ENCODE measurements around the gene TNFRSF14. TPM values are rescaled to one million over a fixed set of nuclear protein-coding genes. Genes with fewer than 3 reads are reported as not detected.

The TNFRSF14 gene
- total and polyA plus RNA-seq, 2 donors (not counting 1 experiment from before 2014, with no cell fraction given), result 239 to 427 TPM

DNA sequence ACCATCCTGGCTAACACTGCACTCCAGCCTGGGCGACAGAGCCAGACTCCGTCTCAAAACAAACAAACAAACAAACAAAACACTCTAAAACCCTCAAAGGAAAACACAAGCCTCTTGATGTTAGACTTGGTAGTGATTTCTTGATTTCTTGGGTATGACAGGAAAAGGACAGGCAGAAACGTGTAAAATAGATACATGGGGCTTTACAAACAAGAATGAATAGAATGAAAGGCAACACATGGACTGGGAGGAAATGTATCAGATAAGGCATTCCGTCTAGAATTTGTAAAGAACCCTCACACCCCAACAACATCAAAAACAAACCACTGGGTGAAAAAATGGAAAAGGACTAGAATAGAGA lies 22.6 kb downstream of the TNFRSF14 start:
- H3K9ac ChIP-seq (ENCODE audit: low read length), result peak overlapping the region; percentile 75
- H3K27me3 ChIP-seq (replicated peaks in 1 of 4; ENCODE audit: control extremely low read depth in 1 of 4, control insufficient read depth in 3 of 4, insufficient read depth in 4 of 4, low read length in 3 of 4), result no peaks in the 10 kb centered on the region
- H3K4me3 Mint-ChIP-seq, result peak overlapping the region; percentile 83
- ATAC-seq (ENCODE audit: low read depth), result no peak
- no CpG with 5 or more reads among the region's 4 CpGs for WGBS (ENCODE audit: insufficient coverage)
- H3K4me1 ChIP-seq (ENCODE audit: control insufficient read depth in 2 of 2, insufficient read depth in 2 of 2, low read length in 2 of 2), result peaks cover 64 to 86% of the 10 kb centered on the region in 2 donors
- H3K27me3 Mint-ChIP-seq, result no peaks in the 10 kb centered on the region
- H4K20me1 ChIP-seq (ENCODE audit: control insufficient read depth, insufficient read depth, low read length, poor library complexity, severe bottlenecking), result no peaks in the 10 kb centered on the region
- ChIA-PET CTCF (interaction anchor here (2.3 to 6.1 kb wide), 3 partner anchors 18 to 31 kb away, joined by 9 to 33 read pairs (median 15); partner anchors contain the start of gene TNFRSF14), POLR2A (interaction anchor here (0.9 to 3.7 kb wide), 6 partner anchors 7 to 53 kb away, joined by 3 to 38 read pairs (median 23); partner anchors contain the start of genes PANK4, PRXL2B and TNFRSF14)
- peaks cover 72% of the 10 kb centered on the region for H3K4me1 Mint-ChIP-seq
- intact Hi-C loops (cut with micrococcal nuclease), result loop anchor here (1.0 kb wide), 3 partner anchors 8 to 187 kb away; partner anchors contain the start of genes MORN1, PRXL2B and RER1
- peak overlapping the region; percentile 73 for H3K4me2 ChIP-seq (replicated peaks; ENCODE audit: low read depth, low read length, poor library complexity, severe bottlenecking)
- peaks cover 0 to 3% of the 10 kb centered on the region in 2 experiments for H3K36me3 ChIP-seq (replicated peaks in 1 of 2; ENCODE audit: control extremely low read depth in 1 of 2, control insufficient read depth in 1 of 2, extremely low read depth in 1 of 2, insufficient read depth in 2 of 2, low read length in 1 of 2)
- H3K4me3 ChIP-seq (ENCODE audit: control extremely low read depth in 1 of 5, extremely low read depth in 1 of 5, insufficient read depth in 1 of 5, low read depth in 2 of 5, low read length in 4 of 5), result peak overlapping the region in 4 of 5 experiments; percentile 47 to 70 (median 54)
- peaks cover 9% of the 10 kb centered on the region for H3K9me3 Mint-ChIP-seq (ENCODE audit: insufficient read depth)
- H3K79me2 ChIP-seq (ENCODE audit: control insufficient read depth, insufficient read depth, low read length), result peaks cover 4% of the 10 kb centered on the region
- H3K27ac ChIP-seq (ENCODE audit: low read length in 2 of 2), result peak overlapping the region; percentile 94 to 100
- peak overlapping the region; percentile 19 for H2AFZ ChIP-seq (ENCODE audit: insufficient read depth, low read depth, low read length, poor library complexity, severe bottlenecking)
- H3K27ac Mint-ChIP-seq, result peak overlapping the region; percentile 98
- peak; percentile 53 for DNase-seq
- H3K9me3 ChIP-seq (ENCODE audit: control extremely low read depth in 1 of 3, control insufficient read depth in 2 of 3, insufficient read depth in 1 of 3, low read length in 2 of 3), result peaks cover 0 to 19% (median 3%) of the 10 kb centered on the region in 3 donors
- TF ChIP-seq, protein P1, sequence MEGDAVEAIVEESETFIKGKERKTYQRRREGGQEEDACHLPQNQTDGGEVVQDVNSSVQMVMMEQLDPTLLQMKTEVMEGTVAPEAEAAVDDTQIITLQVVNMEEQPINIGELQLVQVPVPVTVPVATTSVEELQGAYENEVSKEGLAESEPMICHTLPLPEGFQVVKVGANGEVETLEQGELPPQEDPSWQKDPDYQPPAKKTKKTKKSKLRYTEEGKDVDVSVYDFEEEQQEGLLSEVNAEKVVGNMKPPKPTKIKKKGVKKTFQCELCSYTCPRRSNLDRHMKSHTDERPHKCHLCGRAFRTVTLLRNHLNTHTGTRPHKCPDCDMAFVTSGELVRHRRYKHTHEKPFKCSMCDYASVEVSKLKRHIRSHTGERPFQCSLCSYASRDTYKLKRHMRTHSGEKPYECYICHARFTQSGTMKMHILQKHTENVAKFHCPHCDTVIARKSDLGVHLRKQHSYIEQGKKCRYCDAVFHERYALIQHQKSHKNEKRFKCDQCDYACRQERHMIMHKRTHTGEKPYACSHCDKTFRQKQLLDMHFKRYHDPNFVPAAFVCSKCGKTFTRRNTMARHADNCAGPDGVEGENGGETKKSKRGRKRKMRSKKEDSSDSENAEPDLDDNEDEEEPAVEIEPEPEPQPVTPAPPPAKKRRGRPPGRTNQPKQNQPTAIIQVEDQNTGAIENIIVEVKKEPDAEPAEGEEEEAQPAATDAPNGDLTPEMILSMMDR (IDR thresholded peaks at IDR 0.05), result no peak
- TF ChIP-seq EZH2 (IDR thresholded peaks at IDR 0.05; ENCODE audit: borderline replicate concordance, insufficient read depth, low read depth, low read length, poor library complexity, severe bottlenecking), result no peak

- peak overlapping the region; percentile 93 for H3K27ac Mint-ChIP-seq
- peaks cover 7% of the 10 kb centered on the region for H3K79me2 ChIP-seq (ENCODE audit: control insufficient read depth, insufficient read depth, low read length)
- H3K4me3 Mint-ChIP-seq, result peak overlapping the region; percentile 59
- TF ChIP-seq, protein P1 (IDR thresholded peaks at IDR 0.05), result no peak
- TF ChIP-seq EZH2 (IDR thresholded peaks at IDR 0.05; ENCODE audit: borderline replicate concordance, insufficient read depth, low read depth, low read length, poor library complexity, severe bottlenecking), result no peak
- H4K20me1 ChIP-seq (ENCODE audit: control insufficient read depth, insufficient read depth, low read length, poor library complexity, severe bottlenecking), result no peaks in the 10 kb centered on the region
- no peak overlapping the region for H2AFZ ChIP-seq (ENCODE audit: insufficient read depth, low read depth, low read length, poor library complexity, severe bottlenecking)
- DNase-seq (no peak), ATAC-seq (ENCODE audit: low read depth) (no peak)
- CTCF ChIA-PET, result interaction anchor here (0.7 to 1.8 kb wide), 4 partner anchors 16 to 33 kb away, joined by 3 to 5 read pairs (median 4); no protein-coding TSS in a partner anchor
- peak overlapping the region; percentile 7 for H3K4me2 ChIP-seq (replicated peaks; ENCODE audit: low read depth, low read length, poor library complexity, severe bottlenecking)
- no peaks in the 10 kb centered on the region for H3K27me3 ChIP-seq (replicated peaks in 1 of 4; ENCODE audit: control extremely low read depth in 1 of 4, control insufficient read depth in 3 of 4, insufficient read depth in 4 of 4, low read length in 3 of 4)
- 89% methylated on average over 10 of the region's 10 CpGs for WGBS (ENCODE audit: insufficient coverage)
- peaks cover 0 to 17% (median 3%) of the 10 kb centered on the region in 3 donors for H3K9me3 ChIP-seq (ENCODE audit: control extremely low read depth in 1 of 3, control insufficient read depth in 2 of 3, insufficient read depth in 1 of 3, low read length in 2 of 3)
- peaks cover 76 to 100% of the 10 kb centered on the region in 2 donors for H3K4me1 ChIP-seq (ENCODE audit: control insufficient read depth in 2 of 2, insufficient read depth in 2 of 2, low read length in 2 of 2)
- peaks cover 78% of the 10 kb centered on the region for H3K4me1 Mint-ChIP-seq
- H3K4me3 ChIP-seq (ENCODE audit: control extremely low read depth in 1 of 5, extremely low read depth in 1 of 5, insufficient read depth in 1 of 5, low read depth in 2 of 5, low read length in 4 of 5), result no peak overlapping the region
- no peak overlapping the region for H3K9ac ChIP-seq (ENCODE audit: low read length)
- peak overlapping the region; percentile 2 to 98 for H3K27ac ChIP-seq (ENCODE audit: low read length in 2 of 2)
- POLR2A ChIA-PET, result no interaction called here
- peaks cover 3% of the 10 kb centered on the region for H3K9me3 Mint-ChIP-seq (ENCODE audit: insufficient read depth)
- no peaks in the 10 kb centered on the region for H3K27me3 Mint-ChIP-seq
- intact Hi-C loops (cut with micrococcal nuclease), result no loop called here
- peaks cover 0 to 3% of the 10 kb centered on the region in 2 experiments for H3K36me3 ChIP-seq (replicated peaks in 1 of 2; ENCODE audit: control extremely low read depth in 1 of 2, control insufficient read depth in 1 of 2, extremely low read depth in 1 of 2, insufficient read depth in 2 of 2, low read length in 1 of 2)
Observed at GRCh38 chr1:2580691-2581090, 24.5 kb downstream of the TNFRSF14 start.

Measured in B cell (primary cell).